ENCODE measurements around the gene TMEM72. TPM values are rescaled to one million over a fixed set of nuclear protein-coding genes. Genes with fewer than 3 reads are reported as not detected.

The TMEM72 gene
- polyA plus RNA-seq, 2 of the 4 experiments (the other 2 are of a cell fraction), result not detected

GRCh38 chr10:44956226-44956625 lies 45.1 kb downstream of the TMEM72 start (continued):
- TF ChIP-seq, protein P1, sequence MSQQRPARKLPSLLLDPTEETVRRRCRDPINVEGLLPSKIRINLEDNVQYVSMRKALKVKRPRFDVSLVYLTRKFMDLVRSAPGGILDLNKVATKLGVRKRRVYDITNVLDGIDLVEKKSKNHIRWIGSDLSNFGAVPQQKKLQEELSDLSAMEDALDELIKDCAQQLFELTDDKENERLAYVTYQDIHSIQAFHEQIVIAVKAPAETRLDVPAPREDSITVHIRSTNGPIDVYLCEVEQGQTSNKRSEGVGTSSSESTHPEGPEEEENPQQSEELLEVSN (IDR thresholded peaks at IDR 0.05; ENCODE audit: borderline replicate concordance, low read depth), result no peak
- TF ChIP-seq HES2 (IDR thresholded peaks at IDR 0.05), result no peak
- TF ChIP-seq RARB (CRISPR knock-in tag; IDR thresholded peaks at IDR 0.05), result no peak
- TF ChIP-seq, protein P2, sequence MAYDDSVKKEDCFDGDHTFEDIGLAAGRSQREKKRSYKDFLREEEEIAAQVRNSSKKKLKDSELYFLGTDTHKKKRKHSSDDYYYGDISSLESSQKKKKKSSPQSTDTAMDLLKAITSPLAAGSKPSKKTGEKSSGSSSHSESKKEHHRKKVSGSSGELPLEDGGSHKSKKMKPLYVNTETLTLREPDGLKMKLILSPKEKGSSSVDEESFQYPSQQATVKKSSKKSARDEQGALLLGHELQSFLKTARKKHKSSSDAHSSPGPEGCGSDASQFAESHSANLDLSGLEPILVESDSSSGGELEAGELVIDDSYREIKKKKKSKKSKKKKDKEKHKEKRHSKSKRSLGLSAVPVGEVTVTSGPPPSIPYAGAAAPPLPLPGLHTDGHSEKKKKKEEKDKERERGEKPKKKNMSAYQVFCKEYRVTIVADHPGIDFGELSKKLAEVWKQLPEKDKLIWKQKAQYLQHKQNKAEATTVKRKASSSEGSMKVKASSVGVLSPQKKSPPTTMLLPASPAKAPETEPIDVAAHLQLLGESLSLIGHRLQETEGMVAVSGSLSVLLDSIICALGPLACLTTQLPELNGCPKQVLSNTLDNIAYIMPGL (CRISPR knock-in tag; IDR thresholded peaks at IDR 0.05; ENCODE audit: borderline replicate concordance), result no peak
- TF ChIP-seq MAZ (IDR thresholded peaks at IDR 0.05; ENCODE audit: borderline replicate concordance, low read depth, low read length), result no peak
- TF ChIP-seq HOXB5 (CRISPR knock-in tag; IDR thresholded peaks at IDR 0.05), result no peak
- TF ChIP-seq EHMT2 (IDR thresholded peaks at IDR 0.05; ENCODE audit: low read depth), result no peak
- TF ChIP-seq MYC (IDR thresholded peaks at IDR 0.05; ENCODE audit: borderline replicate concordance, low read length), result no peak
- TF ChIP-seq POLR2A (IDR thresholded peaks at IDR 0.05; ENCODE audit: low read length), result no peak

- WGBS (ENCODE audit: missing lambda C conversion rate), result 91% methylated on average over 4 of the region's 4 CpGs
- POLR2A ChIA-PET, result interaction anchor here (2.8 kb wide), 1 partner anchor 22 kb away, joined by 12 read pairs; the partner anchor contains the start of gene DEPP1
- Histone ChIP-seq H3K27ac (no peak overlapping the region), H3K4me3 (no peak overlapping the region), H3K4me1 (peaks cover 12% of the 10 kb centered on the region; the same call in 2 of the 3 replicates), H3K9me3 (no peaks in the 10 kb centered on the region), H3K4me2 (no peak overlapping the region)
- TF ChIP-seq CBX2 (IDR thresholded peaks at IDR 0.05; ENCODE audit: borderline replicate concordance, low read depth), result no peak
- no peak for TF ChIP-seq CEBPB (IDR thresholded peaks at IDR 0.05)
- TF ChIP-seq RARB (CRISPR knock-in tag; IDR thresholded peaks at IDR 0.05), result no peak
- TF ChIP-seq TP53 (CRISPR knock-in tag; IDR thresholded peaks at IDR 0.05), result no peak
- no peak for TF ChIP-seq HEYL (CRISPR knock-in tag; IDR thresholded peaks at IDR 0.05)
- TF ChIP-seq CHD2 (IDR thresholded peaks at IDR 0.05; ENCODE audit: low read length, partially characterized antibody), result no peak
- TF ChIP-seq SMC3 (IDR thresholded peaks at IDR 0.05), result no peak
- no peak for TF ChIP-seq NFE2L2 (conservative IDR thresholded peaks at IDR 0.05; ENCODE audit: low read length)
- no peak for TF ChIP-seq NPAS2 (CRISPR knock-in tag; IDR thresholded peaks at IDR 0.05; ENCODE audit: borderline replicate concordance)
- no peak for TF ChIP-seq EHF (CRISPR knock-in tag; IDR thresholded peaks at IDR 0.05)
- no peak for TF ChIP-seq ATOH8 (CRISPR knock-in tag; IDR thresholded peaks at IDR 0.05; ENCODE audit: low read depth)
- no peak for TF ChIP-seq HOXB5 (CRISPR knock-in tag; IDR thresholded peaks at IDR 0.05)
- TF ChIP-seq FOSB (CRISPR knock-in tag; IDR thresholded peaks at IDR 0.05), result no peak
- no peak for TF ChIP-seq POLR2A (IDR thresholded peaks at IDR 0.05; ENCODE audit: low read length)
- TF ChIP-seq JUN (IDR thresholded peaks at IDR 0.05), result no peak
- TF ChIP-seq, protein P2 (CRISPR knock-in tag; IDR thresholded peaks at IDR 0.05; ENCODE audit: borderline replicate concordance), result no peak
- TF ChIP-seq FOXS1 (CRISPR knock-in tag; IDR thresholded peaks at IDR 0.05), result no peak
- no peak for TF ChIP-seq SREBF2 (IDR thresholded peaks at IDR 0.05)
- CTCF ChIA-PET, result interaction anchor here (0.7 to 2.3 kb wide), 4 partner anchors 17 to 51 kb away, joined by 3 to 8 read pairs (median 3); no protein-coding TSS in a partner anchor
- ATAC-seq (no peak), FAIRE-seq (no peak), DNase-seq (ENCODE audit: low read depth in 1 of 2, low spot score in 1 of 2) (no peak)
These were observed 45.9 kb downstream of the TMEM72 start for GRCh38 chr10:44956717-44957706.
